Measurements from ENCODE around the gene RPS6KB2. TPM values are rescaled to one million over a fixed set of nuclear protein-coding genes. Genes with fewer than 3 reads are reported as not detected.

The RPS6KB2 gene
- total RNA-seq, 1 experiment from 2014 or later: 54.1 TPM

GRCh38 chr11:67450796-67451657 lies 22.7 kb downstream of the RPS6KB2 start:
- Histone ChIP-seq H3K4me1 (ENCODE audit: control insufficient read depth in 1 of 2, insufficient read depth in 2 of 2, low read length in 2 of 2) (no peaks in the 10 kb centered on the region), H2AFZ (ENCODE audit: low read depth, low read length, poor library complexity, severe bottlenecking) (no peak overlapping the region), H3K9ac (ENCODE audit: low read length) (no peak overlapping the region), H3K27me3 (ENCODE audit: insufficient read depth, low read length) (no peaks in the 10 kb centered on the region), H3K27ac (ENCODE audit: low read depth, low read length) (no peak overlapping the region; the same call in 1 of the 2 replicates), H3K9me2 (ENCODE audit: insufficient read depth) (no peaks in the 10 kb centered on the region), H3K4me3 (replicated peaks in 1 of 2; ENCODE audit: low read depth in 1 of 2, low read length in 2 of 2) (no peak overlapping the region), H3K9me3 (ENCODE audit: control insufficient read depth in 1 of 2, insufficient read depth in 1 of 2, low read depth in 1 of 2, low read length in 2 of 2) (no peaks in the 10 kb centered on the region), H3K4me2 (ENCODE audit: low read length) (no peak overlapping the region), H3K79me2 (ENCODE audit: insufficient read depth, low read length) (no peaks in the 10 kb centered on the region), H4K20me1 (ENCODE audit: insufficient read depth) (no peaks in the 10 kb centered on the region), H3K36me3 (ENCODE audit: control insufficient read depth in 1 of 2, insufficient read depth in 2 of 2, low read length in 2 of 2) (no peaks in the 10 kb centered on the region)
- ChIA-PET RAD21 (ENCODE audit: low non-redundant PET in 1 of 2, low total read pairs in 2 of 2, uncharacterized antibody in 2 of 2, unreplicated experiment in 2 of 2) (no interaction called here), POLR2A (interaction anchor here (1.2 kb wide), 1 partner anchor 18 kb away, joined by 3 read pairs; the partner anchor contains the start of gene TMEM134), CTCF (no interaction called here)
- TF ChIP-seq ATF3 (IDR thresholded peaks at IDR 0.05): no peak
- no peak for TF ChIP-seq CTCF (IDR thresholded peaks at IDR 0.05 in 2 of 3, conservative IDR thresholded peaks at IDR 0.05 in 1 of 3; ENCODE audit: borderline replicate concordance in 1 of 3, insufficient read depth in 1 of 3, low read depth in 2 of 3, low read length in 2 of 3)
- TF ChIP-seq SP1 (IDR thresholded peaks at IDR 0.05; ENCODE audit: low read depth): no peak
- TF ChIP-seq ZBTB33 (IDR thresholded peaks at IDR 0.05; ENCODE audit: extremely low read depth, insufficient replicate concordance, low read length): no peak
- ATAC-seq (no peak), DNase-seq (ENCODE audit: low read depth, low spot score) (no peak)
- intact Hi-C loops (cut with micrococcal nuclease): no loop called here
- no TSS peak for BruUV-seq (replicated peaks)
